DMS53 treated with DMSO at 0.1 percent for 48 hours (cell line): Measurements from ENCODE around the gene ZNF57.
"Not testable (repeated sequence)": the region's sequence is repeated elsewhere in the genome, so short reads cannot be mapped to it uniquely, and the experiment has no call there.

Experiments
- DNase-seq: peaks from one replicate; lab custom pipeline; 2025; ENCODE audit not compliant: unreplicated experiment; lab: John Stamatoyannopoulos, UW

The ZNF57 gene

DNA sequence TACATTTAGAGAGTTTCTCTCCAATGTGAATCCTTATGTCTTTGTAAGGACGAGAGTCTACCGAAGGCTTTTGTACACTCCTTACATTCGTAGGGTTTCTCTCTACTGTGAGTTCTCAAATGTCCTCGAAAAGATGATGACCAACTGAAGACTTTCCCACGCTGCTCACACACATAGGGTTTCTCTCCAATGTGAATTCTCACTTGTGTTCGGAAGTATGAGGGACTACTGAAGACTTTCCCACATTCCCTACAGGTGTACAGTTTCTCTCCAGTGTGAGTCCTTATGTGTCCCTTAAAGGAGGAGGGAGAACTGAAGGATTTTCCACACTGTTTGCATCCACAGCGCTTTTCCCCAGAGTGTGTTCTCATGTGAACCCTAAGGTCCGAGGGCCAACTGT lies 4.0 kb upstream of the ZNF57 start:
- DNase-seq: no peak

DNA sequence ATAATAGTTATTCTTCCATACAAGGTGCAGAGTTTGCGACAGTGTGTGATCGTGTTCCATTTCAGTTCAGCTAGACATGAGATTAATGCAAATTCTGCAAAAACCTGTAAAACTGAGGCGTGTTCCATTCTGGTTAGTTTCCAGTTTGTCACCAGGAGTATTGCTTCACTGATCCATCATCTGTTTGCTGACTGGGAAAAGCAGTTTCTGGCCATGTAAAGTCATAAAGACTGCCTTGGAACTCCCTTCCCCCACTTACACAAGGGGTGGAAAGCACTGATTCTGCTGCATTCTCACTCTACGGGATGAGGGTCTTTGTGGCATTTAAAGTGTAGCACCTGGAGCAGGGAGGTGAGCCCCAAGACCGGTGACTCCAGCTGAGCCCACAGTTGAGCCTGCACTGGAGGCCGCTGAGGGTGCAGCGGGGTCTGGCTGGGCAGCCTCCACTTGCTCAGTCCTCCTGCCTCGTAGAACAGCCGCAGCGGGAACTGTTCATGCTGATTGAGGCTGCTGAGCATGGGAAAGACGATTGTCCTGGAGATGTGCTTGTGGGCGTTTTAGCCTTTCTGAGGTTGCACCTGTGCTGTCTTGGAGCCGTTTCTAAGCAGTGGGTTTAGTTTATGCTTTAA lies 2.0 kb downstream of the ZNF57 start:
- DNase-seq: no peak

DNA sequence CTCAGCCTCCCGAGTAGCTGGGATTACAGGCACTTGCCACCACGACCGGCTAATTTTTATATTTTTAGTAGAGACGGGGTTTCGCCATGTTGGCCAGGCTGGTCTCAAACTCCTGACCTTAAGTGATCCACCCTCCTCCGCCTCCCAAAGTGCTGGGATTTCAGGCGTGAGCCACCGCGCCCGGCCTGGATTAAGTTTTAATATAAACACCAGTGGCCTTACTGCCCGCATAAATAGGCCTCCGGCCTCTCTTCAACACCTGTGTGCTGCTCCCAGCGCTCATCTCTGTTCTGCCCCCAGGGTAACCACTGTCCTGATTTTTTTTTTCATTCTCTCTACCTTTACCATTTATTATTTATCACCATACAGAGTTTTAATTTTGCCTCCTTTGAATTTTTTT lies 2.6 kb downstream of the ZNF57 start:
- not testable (repeated sequence) for DNase-seq

DNA sequence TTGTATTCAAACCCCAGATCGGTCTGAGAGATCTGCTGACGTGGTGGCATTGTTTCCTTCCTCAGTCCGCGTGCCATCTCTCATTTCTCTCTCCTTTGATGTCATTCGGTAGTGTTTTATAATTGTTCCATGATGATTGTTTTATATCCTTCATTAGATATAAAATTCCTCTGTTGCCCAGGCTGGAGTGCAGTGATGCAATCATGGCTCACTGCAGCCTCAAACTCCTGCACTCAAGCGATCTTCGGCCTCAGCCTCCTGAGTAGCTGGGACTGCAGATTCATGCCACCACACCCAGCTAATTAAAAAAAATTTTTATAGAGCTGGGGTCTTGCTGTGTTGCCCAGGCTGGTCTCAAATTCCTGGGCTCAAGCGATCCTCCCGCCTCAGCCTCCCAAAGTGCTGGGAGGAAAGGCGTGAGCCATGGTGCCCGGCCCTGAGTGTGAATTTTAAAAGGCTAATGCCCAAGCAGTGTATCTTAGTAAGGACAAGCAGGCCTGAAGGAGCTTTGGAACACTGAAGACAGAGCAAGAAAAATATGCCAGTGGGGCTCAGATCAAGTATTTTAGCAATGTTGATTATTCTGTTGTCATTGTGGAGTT lies 5.3 kb downstream of the ZNF57 start:
- no peak for DNase-seq

DNA sequence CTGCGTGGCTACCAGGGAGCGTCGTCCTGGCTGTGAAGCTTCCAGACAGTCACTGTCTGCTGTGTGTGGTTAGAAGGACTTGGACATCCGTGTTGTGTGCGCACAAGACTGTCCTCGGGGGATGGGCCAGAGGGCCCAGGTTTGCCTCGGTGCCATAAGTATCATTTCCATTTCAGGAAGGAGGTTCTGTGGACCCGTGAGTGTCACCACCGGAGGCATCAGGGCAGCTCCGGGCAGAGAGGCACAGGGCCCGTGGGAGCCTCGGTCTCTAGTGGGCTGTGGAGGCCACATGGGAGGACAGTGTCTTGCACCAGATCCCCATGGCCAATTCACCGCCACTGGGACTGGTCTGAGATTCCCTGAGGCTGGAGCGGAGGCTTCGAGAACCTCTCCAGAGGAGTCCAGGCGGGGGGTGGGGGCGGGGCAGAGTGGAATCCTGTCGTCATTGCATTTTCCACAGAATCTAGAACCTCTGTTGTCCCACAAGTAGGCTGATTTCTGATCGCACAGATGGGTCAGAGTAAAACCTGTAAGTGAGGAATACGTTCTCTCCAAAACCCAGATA lies 6.0 kb downstream of the ZNF57 start:
- no peak for DNase-seq

DNA sequence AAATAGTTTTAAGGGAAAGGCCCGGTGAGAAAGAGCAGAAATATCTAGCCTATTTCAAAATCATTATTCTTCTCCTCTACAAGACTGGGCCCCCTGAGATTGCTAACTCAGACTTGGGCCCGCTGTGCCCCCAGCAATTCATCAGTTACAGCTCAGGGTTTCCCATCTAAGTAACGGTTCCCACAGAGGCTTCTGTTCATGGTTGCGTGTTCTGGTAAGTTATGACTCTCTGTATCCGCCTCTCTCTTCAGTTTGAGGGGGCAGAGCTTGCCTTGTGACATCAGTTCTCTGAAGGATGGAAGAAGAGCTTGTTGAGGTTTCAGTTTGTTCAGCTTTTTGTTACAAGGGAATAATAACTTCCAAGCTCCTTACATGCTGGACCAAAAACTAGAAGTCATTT lies 11.6 kb downstream of the ZNF57 start:
- no peak for DNase-seq

DNA sequence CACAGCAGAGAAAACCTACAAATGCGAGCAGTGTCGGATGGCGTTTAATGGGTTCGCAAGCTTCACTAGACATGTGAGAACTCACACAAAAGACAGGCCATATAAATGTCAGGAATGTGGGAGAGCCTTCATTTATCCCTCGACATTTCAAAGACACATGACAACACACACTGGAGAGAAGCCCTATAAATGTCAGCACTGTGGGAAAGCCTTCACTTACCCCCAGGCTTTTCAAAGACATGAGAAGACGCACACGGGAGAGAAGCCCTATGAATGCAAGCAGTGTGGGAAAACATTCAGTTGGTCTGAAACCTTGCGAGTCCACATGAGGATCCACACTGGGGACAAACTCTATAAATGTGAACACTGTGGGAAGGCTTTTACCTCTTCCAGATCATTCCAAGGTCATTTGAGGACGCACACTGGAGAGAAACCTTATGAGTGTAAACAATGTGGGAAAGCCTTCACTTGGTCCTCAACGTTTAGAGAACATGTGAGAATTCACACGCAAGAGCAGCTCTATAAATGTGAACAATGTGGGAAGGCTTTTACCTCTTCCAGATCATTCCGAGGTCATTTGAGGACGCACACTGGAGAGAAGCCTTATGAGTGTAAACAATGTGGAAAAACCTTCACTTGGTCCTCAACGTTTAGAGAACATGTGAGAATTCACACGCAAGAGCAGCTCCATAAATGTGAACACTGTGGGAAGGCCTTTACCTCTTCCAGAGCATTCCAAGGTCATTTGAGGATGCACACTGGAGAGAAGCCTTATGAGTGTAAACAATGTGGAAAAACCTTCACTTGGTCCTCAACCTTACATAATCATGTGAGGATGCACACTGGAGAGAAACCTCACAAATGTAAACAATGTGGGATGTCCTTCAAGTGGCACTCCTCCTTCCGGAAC lies 16.8 kb downstream of the ZNF57 start:
- no peak for DNase-seq

DNA sequence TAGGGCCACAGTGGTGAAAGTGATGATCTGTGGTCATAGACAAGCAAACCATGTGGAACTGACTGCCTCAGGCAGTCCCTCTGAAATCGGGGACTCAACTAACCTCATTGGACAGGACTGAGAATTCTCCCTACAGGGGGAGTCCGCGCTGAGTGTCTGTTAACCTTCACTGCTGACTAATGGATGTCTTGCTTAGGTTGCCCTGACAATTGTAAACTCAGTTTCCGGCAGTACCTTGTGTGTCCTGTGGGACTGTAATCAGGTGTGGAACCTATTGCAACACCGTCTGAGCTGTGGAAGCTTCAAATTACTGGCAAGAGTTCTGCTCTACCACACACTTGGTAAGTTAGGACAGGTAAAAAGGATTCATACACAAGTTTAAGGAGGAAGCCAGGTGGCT lies 22.3 kb downstream of the ZNF57 start:
- DNase-seq: no peak

DNA sequence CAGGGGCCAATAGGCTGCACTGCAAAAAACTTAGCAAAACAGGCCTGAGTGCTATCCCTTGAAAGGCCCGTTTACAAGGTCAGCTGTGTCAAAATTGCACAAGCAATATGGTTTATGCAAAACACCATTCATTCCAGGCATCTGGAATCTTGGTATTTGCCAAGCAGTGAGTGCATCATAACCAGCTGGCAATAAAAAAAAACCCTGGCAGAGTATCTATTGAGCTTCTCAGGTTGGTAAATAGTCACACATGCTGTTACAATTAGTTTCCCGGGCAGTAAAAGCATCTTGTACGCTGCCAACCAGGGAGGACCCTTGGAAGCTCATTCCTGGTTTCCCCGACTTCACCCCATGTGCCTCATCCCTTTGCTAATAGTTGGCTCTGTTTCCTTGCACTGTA lies 22.8 kb downstream of the ZNF57 start:
- DNase-seq: no peak

DNA sequence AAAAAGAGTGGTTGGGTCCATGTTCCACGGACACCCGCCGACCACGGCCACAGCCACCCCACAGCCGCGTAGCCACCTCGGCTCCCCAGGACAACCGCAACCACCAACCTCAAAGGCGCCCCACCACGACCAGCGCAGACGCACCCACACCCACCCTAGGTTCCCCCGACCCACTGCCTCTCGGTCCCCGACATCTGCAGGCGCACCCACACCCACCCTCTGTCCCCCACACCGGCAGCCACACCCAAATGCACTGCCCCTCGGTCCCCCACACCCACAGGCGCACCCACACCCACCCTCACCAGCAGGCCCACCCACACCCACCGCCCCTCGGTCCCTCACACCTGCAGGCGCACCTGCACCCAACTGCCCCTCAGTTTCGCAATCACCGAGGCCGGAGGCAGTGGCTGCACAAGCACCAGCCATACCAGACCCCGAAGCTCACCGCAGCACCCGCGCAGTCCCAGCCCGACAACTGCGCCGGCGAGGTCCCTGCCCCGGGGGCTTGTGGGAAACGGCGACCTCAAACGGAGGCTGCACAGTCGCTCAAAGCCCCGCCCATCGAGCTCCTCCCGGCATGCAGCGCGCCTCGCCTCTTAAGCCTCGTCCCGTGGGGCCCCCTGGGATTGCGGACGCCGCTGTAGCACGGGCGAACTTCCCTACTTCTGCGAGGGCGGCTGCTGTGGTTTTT lies 25.8 kb downstream of the ZNF57 start:
- DNase-seq: no peak

DNA sequence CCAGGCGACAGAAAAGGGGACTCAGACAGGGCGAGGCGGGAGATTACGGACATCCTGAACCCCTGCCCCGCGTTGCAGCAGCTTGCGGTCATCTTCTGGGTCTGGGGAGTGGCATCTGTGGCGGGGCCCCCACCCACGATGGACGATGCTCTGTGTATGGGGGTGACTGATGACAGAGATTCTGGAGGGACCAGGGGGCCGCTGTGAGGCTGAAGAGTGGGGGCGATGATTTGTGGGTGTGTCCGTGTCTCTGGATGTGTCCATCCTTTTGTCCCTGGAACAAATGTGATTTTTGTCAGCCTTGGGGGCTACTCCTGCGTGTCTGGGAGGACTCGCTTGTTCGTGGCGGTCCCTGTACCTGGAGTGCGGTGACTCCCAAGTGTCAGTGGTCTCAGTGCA lies 26.3 kb downstream of the ZNF57 start:
- no peak for DNase-seq

DNA sequence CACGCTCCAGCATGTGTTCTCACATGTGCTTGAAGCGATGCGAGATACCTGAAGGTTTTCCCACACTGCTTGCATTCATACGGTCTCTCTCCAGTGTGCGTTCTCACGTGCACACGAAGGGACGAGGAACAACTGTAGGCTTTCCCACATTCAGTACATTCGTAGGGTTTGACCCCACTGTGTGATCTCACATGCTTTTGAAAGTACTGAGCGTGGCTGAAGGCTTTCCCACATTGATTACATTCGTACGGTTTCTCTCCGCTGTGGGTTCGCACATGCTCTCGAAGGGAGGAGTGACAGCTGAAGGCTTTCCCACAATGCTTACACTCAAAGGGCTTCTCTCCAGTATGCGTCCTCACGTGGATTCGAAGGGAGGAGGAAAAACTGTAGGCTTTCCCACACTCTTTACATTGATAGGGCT lies 32.8 kb downstream of the ZNF57 start:
- no peak for DNase-seq

DNA sequence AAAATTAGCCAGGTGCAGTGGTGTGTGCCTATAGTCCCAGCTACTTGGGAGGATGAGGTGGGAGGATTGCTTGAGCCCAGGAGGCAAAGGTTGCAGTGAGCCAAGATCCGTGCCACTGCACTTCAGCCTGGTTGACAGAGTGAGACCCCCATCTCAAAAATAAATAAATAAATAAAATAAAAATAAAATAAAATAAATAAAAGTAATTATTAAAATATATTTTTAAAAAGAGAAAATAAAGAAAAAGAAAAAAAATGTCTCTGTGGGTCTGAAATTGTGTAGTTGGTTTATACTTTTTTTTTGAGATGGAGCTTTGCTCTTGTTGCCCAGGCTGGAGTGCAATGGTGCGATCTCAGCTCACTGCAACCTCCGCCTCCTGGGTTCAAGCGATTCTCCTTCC lies 35.1 kb downstream of the ZNF57 start:
- not testable (repeated sequence) for DNase-seq

DNA sequence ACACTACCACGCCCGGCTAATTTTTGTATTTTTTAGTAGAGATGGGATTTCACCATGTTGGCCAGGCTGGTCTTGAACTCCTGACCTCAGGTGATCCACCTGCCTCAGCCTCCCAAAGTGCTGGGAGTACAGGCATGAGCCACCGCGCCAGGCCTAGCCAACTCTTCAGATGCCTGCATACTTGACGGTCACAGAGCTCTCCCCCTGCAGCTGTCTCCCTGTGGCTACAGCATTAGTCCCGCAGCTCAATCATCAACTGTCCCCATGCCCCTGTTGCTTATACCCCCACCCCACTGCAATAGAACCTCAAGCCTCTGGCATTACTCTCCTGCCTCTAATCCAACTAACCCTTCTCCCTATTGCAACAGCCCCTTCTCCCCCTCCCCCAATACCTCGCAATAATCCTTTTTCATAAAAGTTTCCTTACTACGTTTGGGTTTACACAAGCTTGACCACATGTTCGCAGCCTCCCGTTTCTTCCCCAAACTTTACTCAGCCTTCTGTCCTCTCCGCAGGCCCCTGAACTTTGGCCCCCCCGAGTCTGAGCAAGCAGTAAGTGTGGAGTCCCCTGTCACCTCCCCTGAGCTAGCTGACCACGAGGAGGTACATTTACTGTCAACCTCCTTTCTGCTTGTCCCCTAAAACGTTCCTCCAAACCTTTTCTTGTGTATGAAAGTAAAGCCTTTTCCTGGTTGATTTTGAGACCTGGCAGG lies 42.4 kb downstream of the ZNF57 start:
- DNase-seq: no peak

DNA sequence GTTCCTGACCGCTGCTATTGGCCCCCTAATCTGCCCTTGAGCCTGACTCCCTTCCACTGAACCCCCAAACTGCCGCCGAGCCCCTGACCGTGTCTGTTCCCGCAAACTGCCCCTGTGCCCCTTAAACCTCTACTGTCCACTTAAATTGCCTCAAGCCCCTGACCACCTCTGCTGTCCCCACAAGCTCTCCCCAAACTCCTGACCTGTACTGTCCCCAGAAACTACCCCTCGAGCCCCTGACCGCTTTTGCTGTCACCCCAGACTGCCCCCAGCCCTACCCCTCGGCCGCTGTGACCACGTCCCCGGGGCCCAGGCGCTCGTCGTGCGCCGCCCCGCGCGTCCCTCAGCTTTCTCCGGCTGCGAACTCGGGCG lies 43.7 kb downstream of the ZNF57 start:
- DNase-seq: no peak

DNA sequence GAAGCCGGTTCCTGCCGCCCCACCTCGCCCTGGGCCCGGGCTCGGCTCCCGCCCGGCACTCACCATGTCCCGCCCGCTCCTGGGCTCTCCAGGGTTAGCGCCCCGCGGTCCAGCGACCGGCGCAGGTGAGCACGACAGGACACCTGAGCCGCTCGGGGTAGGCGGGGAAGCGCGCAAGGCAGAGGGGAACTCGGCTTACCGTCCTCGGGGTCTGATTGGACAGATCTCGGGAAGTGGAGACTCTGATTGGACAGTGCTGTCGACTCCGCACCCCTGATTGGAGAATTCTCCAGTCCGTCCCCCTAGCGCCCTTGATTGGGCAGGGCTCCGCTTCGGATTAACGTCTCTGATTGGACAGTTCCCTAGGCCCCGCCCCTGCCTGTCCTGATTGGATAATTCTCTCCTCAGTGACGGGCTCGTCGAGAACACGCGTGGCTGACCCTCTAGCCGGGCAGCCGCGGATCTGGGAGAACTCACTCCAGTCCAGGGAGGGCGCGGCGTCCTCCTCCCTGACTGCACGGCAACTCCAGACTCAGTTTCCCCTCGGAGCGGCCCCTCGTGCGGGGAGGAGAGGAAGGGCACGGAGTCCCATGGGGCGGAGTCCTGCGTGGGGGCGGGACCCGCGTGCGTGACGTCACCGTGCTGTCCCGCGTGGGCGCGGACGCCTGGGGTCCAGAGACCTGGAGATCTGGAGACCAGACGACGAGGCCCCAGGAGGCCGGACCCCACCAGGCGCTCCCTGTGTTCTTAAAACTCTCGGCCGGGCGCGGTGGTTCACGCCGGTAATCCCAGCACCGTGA lies 44.2 kb downstream of the ZNF57 start, which contains the start of gene ZNF77:
ZNF77 (minus strand) TSS at position 197 of the 800 bp plus-strand sequence; CDS start at position 66, 131 bp downstream.
- peak; percentile 94 for DNase-seq

DNA sequence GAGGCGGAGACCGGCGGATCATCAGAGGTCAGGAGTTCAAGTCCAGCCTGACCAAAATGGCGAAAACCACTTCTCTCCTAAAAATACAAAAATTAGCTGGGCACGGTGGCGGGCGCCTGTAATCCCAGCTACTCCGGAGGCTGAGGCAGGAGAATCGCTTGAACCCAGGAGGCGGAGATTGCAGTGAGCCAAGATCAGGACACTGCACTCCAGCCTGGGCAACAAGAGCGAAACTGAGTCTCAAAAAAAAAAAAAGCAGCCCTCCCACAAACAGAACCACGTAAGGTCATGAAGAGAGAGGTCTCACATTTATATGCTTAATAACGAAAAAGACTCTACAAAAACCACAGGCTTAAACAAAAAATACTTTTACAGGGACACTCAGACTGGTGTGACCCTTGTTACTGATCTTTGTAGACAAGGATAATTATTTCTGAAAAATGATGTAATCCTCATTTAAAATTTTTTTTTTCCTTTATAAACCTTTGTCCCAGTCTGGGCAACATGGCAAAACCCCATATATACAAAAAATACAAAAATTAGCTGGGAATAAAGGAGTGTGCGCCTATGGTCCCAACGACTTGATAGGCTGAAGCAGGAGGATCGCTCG lies 45.0 kb downstream of the ZNF57 start:
- no peak for DNase-seq

DNA sequence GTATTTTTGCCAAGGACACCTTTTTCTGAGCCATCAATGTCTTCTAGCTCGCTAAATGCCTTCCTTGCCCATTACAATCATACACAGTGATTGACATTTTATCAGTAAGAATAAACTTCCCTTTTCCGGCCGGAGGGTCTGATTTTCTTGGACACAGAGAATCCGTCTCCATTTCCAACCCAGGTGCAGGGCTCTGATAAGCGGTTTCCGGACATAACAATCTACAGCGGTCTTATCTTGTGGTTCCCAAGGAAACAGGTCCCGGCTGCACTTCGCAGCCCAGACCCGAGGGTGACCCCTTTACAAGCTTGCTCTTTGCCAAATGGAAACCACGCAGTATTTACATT lies 49.2 kb downstream of the ZNF57 start:
- DNase-seq: no peak
